ENCODE measurements around the gene IGSF21.

The IGSF21 gene

GRCh38 chr1:18234790-18235242, 127.2 kb downstream of the IGSF21 start:
- peak; percentile 61 for DNase-seq

DNA sequence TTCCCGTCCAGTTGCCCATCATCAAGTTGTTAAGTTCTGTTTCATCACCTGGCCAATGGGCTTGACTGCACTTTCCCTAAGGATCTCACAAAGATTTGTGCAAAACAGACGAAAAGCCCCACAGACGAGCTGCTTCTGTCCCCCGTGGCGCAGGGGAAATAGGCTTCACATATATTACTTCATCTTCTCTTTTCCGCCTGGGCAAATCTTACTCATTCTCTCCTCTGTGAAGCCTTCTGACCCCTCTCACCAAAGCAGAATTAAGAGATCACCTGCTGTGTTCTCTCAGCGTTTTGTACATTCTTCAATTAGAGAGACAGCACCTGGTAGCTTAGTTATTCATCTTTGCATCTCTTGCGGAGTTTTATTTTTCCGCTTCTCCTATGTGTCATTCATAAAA, 129.8 kb downstream of the IGSF21 start:
- no peak for DNase-seq

DNA sequence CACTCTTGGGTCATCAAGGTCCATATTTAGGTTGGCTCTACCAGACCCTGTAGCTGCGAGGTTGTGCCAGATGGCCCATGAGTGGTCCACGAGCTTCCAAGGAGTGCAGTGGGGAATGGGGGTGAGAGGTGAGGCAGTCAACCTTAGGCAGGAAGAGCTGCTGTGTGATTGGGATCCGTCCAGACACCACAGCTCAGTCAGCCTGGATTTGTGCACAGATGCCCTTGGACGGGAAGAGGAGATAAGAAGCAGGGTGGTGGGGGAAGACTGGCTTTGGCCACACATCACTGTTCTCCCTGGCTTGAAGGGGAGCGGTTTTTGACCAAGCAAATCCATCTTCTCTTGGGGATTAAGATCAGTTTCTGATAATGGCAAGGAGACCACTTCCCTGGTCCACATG, 130.6 kb downstream of the IGSF21 start:
- DNase-seq, result no peak

GRCh38 chr1:18239671-18240070, 132.1 kb downstream of the IGSF21 start:
- no peak for DNase-seq

DNA sequence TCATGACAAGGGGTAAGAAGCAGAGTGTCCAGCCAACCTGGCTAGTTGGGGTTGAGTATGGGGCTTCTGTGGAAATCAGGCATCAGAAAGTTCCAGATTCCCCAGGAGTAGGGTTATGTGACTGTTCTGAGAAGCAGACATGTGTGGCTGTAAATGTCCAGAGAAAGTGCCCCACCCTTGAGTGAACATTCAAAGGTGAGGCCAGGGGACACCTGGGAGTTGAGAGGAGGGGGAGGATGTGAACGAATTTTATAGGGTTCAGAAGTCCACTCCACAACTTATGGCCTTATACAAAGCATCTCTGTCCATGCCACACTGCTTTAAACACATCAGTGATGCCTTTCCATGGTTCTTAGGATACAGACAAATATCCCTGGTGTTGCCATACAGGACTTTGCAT, 133.3 kb downstream of the IGSF21 start:
- no peak for DNase-seq

- DNase-seq, result no peak
Measured at GRCh38 chr1:18241891-18242290, 134.3 kb downstream of the IGSF21 start.

- no peak for DNase-seq
Measured at GRCh38 chr1:18243503-18244175, 136.0 kb downstream of the IGSF21 start.

DNA sequence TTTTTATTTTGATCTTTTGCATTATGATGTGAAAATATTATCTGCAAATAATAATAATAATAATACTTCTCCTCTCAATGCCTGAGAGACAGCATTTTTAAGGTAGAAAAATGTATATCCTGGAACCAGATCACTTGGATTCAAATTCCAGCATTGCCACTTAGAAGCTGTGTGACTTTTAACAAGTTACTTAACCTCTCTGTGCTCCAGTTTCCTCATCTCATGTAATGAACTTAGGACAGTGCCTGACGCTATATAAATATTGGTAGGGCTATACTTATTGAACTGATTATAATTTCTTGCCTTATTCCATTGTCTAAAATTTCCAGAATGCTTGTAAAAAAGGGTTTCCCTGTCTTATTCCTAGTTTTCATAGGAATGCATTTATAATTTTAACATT, 137.2 kb downstream of the IGSF21 start:
- DNase-seq, result no peak

DNA sequence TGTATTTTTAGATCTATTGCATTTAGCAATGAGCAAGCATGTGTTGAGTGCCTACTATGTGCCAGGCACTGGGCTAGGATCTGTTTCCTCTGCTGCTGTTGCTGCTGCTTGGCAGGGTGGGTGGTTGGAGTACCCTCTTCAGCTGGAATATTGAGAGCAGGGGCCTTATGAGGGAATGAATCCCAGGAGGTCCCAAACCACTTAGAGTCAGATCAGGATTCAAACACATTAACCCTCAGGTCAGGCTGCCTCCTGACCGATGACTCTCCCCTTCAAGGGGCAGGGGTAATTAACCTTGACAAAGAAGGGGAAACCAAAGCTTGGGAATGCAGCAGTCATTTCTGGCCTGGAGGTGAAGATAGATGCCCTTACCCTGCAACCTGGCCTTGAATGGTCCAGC, 138.0 kb downstream of the IGSF21 start:
- DNase-seq, result no peak

DNA sequence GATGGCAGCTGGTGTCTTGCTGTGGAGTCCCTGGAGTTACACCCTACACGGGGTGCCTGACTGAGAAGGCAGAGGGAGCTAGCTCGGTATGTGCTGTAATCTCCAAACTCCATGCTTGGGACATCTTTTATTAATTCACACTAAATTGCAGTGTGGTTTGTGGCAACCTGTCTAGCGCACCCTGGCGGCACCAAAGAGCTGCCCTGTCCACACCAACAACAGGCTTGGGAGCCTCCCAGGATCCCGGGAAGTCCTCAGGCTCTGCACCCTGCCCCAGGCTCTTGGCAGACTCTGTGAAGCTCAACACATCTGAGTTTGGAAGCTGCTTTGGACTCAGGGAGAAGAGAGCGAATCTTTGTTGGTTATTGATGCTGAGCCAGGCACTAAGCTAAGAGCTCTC, 138.9 kb downstream of the IGSF21 start:
- DNase-seq, result no peak

- DNase-seq, result no peak
Measured at GRCh38 chr1:18247151-18247550, 139.6 kb downstream of the IGSF21 start.

DNA sequence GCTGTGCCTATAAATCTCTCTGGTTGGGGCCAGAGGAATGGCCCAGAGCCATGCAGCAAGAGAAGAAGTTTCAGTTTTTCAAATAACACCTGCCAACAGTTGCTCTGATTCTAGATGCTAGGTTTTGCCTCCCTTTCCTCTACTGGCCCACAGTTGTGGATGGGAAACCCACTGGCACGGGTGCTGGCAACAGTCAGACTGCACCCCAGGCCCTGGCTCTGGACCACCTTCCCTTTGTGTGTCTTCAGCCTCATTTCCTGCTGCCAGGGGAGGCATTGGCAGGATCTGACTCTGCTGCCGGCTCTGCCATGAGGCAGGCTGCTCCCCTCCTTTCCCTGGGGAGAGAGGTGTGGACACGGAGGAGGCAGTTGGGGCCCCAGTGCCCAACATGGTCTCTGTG, 142.0 kb downstream of the IGSF21 start:
- no peak for DNase-seq

DNA sequence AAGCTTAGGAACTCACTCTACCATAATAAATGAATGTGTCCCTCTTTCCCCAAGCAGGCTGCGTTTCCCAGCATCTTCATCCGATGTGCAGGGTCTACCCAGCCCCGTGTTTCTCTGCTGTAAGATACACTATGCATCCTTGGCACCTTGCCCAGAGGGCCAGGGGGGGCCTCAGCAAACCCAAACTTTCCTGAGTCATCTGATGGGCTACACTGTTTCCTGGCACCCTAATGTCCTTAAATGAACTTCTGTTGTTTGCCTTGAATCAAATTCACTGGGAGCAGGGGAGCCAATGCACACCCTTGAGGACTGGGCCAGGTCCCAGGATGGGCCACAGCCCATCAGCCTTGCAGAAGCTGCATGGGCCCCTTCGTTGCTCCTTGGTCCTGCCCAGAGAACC, 145.5 kb downstream of the IGSF21 start:
- no peak for DNase-seq

- no peak for DNase-seq
Measured at GRCh38 chr1:18256282-18257235, 149.0 kb downstream of the IGSF21 start.

- no peak for DNase-seq
Measured at GRCh38 chr1:18257778-18258177, 150.2 kb downstream of the IGSF21 start.

- DNase-seq, result no peak
Measured at GRCh38 chr1:18261891-18262290, 154.3 kb downstream of the IGSF21 start.

- DNase-seq, result no peak
Measured at GRCh38 chr1:18262726-18263125, 155.1 kb downstream of the IGSF21 start.

DNA sequence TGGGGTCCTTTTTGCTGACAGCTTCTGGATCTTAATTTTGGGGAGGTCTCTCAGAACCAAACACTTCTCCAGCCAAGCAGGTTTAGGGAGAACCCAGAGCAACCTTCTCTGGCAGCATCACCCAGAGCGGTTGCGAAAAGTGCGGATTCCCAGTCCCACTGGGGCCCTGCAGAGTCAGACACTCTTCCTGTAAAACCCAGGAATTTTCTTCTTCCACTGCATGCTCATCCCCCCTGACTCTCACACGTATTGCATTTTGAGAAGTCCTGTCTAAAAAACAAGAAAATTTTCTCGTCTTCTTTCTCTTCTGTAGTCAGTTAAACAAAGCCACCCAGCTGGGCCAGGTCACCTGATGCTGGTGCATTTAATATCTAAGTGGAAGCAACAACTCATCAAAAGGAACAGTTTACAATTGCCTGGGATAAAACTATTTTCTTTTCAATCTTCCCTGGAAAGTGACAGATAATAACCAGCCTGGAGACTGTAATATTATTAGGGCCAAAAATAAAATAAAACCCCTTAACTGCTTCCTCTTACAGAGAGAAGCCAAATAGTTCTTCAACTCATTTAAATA, 156.0 kb downstream of the IGSF21 start:
- no peak for DNase-seq

DNA sequence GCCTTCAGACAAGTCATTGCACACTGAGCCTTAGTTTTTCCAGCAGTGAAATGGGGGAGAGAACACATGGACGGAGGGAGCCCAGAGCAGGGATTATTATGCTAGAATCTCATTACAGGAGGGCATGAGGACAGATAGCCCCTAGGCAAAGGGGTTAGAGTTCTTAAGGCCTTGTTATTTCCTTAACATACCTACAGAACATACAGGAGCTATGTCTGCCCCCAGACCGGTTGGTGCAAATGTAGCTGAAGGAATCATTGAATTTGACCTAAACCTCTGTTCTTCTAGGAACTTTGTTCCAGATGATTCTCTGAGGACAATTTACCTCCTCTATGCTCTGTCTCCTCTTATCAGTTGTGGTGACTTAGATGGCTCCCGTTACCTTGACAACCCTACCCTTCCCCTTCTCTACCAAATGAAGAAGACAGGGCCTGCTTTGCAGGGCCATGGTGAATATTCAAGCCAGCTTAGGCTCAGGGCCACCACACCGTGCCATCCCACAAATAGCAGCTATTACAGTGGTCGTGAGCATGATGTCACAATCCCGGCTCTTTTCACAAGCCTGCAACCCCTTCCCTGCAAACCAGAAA, 156.9 kb downstream of the IGSF21 start:
- DNase-seq, result no peak

GRCh38 chr1:18265641-18266040, 158.0 kb downstream of the IGSF21 start:
- no peak for DNase-seq

DNA sequence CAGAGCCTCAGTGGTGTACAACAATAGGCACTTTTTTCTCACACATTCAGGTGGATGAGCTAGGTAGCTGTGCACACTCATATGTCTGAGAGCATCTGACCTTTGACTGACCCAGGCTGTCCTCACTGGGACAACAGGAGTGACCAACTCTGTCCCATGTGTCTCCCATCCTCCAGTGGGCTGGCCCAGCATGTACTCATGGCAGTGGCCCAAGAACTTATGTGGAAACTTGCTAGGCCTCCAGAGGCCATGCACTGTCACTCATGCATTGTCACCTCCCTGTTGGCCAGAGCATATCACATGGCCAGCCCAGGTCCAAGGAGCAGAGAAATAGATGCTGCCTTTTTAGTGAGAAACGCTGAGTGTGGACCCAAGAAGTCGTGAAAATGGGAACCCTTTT, 158.8 kb downstream of the IGSF21 start:
- no peak for DNase-seq

- no peak for DNase-seq
Measured at GRCh38 chr1:18271336-18271735, 163.7 kb downstream of the IGSF21 start.

GRCh38 chr1:18278946-18279345, 171.3 kb downstream of the IGSF21 start:
- no peak for DNase-seq
